GM18498 (cell line): ENCODE measurements around the gene ESPN.
"Not testable (repeated sequence)": the region's sequence is repeated elsewhere in the genome, so short reads cannot be mapped to it uniquely, and the experiment has no call there.

Experiments used
- ATAC-seq: cut with Tn5 transposase; IDR thresholded peaks from one replicate; pipeline ENCODE4 v1.9.1; 2021; ENCODE audit warnings: mild to moderate bottlenecking, moderate library complexity; ENCODE audit not compliant: unreplicated experiment

Gene ESPN

DNA sequence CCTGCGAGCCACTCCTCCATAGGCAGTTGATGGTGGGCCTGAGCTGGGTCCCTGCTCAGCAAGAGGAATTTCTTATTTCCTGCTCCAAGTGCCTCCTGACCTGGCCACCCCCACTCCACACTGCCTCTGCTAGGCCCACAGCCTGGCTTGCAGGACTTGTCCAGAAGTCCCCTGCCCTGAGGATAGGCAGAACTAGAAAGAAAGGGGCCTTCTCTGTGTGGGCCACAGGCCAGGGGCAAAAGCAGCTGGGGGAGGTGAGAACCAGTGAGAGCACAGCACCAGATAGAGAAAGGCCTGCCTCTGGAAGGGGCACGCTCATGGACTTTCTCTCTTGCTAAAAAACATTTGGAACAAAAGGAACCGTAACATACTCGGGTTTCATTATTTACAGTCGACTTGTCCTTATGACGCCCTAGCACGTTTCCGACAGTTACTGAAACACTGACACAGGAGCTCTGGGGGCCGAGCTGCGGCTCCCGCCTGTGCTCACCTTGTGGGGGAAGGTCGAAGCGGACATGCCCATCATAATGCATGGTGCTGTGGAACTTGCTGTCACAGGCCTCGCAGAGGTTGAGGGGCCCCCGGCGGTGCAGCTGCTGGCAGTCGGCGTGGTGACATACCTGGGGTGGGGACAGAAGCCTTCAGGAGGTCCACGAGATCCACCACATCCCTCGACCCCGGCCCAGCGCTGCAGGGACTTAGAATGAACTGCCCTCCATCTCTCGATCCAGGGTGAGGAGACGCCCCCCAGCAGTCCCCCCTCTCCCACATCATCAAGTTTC is 52.7 kb downstream of the ESPN start:
- ATAC-seq = no peak

DNA sequence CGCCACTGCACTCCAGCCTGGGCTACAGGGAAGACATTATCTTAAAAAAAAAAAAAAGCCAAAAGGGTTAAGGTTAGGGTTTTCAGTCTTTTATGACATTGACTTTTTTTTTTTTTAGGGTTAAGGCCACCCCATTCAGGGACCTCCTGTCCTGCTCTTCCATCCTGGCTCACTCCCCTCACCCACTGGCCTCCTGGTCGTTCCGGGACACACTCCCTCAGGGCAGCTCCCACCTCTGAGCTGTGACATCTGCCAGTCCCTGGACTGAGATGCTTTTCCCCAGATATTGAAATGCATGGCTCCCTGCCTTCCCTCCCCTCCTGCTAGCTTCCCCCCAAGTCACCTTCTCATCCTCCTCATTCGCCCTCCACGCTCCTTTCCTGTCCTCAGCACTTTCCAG is 57.2 kb downstream of the ESPN start:
- ATAC-seq = no peak

DNA sequence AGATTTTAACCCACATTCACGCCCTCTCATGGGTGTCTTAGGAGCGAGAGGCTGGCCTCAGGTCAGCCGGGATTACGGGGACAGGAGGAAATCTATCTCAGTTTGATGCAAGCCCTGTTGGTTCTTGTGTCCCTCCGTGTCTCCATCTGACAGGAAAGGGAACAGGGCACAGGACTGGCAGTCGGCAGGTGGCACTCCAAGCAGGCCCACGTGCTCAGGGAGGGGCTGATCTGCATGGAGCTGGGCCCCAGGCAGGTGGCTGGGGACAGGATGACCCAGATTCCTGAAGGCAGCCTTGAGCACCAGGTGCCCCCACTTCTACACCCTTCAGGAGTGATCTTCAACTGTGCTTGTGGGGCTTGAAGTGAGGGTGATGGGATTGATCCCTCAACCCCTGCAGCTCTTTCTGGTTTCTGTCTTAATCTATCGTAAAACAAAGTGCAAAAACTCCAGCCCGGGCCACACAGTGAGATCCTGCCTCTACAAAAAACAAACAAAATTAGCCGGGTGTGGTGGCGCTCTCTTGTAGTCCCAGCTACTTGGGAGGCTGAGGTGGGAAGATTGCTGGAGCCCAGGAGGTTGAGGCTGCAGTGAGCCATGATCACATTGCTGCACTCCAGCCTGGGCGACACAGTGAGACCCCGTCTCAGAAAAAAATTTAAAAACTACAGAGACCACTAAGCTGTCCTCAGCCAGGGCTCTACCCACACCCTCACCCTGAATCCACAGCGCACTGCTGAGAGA is 58.6 kb downstream of the ESPN start:
- ATAC-seq = no peak

DNA sequence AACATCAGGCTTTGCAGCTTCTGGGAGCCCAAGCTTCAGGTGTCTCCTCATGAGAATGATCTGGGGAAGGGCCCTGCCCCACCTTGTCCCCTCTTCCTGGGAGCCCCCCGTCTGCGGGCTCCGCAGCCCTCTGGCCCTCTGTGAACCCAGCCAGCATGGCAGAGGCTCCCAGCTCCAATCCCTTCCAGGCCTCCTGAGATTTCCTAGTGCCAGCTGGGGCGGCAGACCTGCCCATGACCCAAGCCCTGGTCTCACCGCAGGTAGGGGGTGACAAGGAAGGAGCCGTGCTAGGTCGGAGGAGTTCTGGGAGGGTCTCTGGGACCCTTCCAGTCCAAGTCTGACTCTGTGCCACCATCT is 59.2 kb downstream of the ESPN start:
- ATAC-seq = no peak

DNA sequence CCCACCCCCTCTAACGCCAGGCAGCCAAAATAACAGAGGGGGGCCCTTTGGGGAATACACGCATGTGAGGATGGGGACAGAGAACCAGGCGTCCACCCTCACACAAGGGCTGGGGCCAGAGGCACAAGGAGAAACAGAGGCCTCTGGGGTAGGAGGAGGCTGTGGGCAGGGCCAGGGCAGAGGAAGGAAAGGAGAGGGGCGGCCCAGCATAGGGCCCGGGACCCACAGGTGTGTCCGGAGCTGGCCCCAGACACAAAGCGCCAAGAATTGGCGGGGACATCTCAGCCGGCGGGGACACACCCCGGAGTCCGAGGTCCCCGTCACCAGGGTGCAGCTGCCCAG is 60.2 kb downstream of the ESPN start:
- ATAC-seq = no peak

DNA sequence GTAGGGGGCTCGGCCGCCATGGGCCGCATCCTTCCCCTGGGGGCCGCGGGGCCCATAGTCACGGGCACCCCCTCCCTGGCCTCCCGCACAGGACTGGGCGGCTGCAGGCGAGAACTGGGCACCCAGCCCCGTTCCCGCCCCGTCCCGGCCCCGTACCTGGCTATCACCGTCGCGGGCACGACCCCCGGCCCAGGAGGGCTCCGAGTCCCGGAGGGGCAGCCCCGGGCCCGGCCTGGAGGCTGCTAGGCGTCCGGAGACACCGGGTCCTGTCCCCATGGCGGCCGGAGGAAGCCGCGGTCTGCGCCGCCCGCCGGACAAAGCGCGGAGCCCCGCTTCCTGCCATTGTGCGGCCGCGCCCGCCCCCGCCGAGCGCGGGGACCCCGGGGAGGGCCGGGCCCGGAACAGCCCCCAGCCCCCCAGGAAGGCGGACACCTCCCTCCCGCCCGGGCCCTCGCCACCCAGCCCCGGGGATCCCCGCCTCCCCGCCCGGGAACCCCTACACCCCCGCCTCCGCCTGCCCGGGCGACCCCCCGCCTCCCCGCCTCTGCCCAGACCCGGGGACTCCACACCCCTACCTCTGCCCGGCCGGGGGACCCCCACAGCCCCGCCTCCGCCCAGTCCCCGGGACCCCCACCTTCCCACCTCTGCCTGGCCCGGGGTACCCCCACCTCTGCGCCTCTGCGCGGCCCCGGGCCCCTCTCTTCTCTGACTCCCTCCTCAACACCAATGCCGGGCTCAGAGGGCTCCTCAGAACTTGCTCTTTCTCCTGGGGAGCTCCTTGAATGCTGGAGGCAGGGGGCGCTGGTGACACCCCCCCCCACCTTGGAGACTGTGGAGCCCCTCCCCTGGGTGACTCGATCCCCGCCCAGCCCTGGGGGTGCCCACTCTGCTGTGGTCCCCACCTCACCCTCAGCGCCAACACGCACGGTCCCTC is 60.9 kb downstream of the ESPN start:
- ATAC-seq = no peak

DNA sequence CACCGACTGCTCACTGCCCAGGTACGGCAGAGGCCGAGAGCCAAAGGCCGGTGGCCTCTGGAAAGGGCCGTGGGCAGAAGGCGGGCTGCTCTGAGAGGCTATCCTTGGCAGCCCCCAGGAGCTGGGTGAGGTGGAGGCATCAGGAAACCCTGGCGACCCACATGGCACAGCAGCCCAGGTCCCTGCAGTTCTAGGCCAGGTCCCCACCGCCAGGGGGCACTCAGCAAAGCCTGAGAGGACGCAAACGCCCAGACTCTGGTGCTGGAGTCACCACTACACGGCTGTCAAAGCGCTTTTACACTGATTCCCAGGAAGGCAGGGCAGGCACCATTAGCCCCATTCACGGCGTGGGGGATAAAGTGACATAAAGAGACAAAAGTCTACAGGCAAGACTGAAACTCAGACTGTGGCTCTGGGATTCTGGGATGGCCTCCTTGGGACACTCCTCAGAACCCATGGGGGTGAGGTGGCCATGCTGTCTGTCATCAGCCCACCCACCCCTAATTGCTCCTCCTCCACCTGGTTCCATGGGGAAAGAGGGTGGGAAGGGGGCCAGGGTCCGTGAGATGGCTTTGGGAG is 61.9 kb downstream of the ESPN start:
- no peak for ATAC-seq

DNA sequence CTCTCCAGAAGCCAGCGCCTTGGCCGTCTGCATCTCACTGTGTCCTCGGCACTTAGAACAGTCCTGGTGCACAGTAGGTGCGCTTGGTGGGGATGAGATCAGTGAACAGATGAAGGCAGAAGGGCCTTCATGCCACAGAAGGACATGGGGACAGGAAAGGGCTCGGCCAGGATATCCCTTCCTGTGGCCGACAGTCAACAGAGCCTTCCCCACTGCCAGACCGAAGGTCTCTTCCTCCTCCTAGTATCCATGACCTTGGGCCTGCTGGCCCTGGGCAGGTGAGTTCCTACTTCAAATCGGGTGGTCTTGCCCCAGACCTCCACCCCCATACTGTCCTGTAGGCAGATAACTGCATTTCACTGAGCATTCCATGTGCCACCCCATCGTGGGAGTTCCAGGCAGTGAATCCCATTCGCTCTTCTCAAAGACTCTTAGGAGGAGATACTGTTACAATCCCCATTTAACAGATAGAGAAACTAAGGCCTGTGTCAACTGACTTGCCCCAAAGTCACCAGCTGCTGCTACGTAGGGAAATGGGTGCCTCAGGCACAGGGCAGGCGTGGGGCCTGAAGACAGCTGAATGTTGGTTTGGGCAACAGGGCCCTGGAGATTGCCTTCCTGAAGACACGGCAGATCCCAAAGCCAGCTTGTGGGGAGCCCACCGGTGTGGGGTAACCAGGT is 63.4 kb downstream of the ESPN start:
- no peak for ATAC-seq

DNA sequence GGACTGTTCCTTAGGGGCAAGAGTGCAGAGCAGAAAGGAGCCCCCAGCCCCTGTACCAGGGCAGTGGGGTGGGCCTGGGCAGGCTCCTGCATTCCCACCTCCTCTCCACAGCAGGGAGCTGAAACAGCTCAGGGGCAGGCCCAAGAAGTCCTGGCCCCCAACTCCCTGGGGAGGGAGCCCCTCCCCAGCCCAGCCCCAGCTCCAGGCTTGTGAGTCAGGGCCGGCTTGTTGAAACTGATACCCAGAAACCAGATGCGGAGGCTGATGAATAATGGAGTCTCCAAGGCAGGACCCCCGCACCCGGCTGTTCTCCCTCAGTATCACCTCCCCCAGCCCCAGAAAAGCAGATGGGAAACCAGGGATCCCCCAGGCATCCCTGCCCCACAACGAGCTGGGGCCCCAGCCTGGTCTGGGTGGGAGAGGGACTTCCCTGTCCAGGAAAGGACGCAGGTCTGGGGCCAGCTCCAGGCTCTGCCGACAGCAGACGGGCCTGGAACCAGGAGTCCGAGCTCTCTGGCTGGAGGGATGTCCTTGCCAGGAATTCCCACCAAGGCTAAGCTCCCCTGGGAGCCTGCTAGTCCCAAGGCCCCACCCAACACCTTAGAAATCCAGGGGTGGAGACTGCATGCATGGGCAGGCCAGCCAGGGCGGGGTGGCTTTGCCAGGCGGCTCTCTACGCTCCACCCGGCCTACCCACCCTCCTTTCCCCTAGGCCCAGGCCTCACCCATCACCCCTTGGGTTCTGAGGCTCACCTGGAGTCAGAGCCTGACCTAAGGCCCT is 64.2 kb downstream of the ESPN start:
- ATAC-seq = no peak

DNA sequence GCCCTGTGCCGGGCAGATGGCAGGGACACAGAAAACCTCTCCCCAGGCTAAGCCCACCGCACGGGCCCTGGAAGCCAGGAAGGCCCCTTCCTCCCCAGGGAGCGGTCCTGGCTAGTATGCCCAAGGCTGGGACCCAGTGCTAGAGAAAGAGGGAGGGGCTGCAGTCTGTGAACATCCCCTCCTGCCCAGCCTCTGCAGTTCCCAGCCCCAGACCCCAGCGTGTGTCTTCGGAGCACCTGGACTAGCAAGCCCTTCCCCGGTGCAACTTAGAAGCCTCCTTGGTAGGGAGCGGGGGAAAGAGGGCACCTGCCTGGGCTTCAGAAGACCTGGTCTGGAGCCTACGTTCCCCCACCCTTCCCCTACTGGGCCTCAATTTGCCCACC is 64.8 kb downstream of the ESPN start:
- no peak for ATAC-seq

DNA sequence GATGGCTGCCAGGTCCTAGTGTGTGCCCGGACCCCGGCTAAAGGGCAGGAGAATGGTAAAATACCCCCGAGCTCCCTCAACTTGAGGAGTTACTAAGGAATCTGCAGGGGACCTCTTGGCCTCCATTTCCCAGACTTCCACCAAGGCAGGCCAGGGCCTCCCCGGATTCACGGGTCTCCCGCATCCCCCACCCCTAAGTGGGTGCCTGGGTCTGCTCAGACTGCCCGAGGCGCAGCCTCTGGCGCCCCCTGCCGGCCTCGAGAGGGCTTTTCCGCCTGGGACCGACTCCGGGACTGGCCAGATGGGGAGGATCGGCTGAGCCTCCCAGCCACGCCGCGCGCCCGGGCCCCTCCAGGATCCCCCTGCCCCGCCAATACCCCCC is 65.2 kb downstream of the ESPN start:
- ATAC-seq = peak; percentile 58

DNA sequence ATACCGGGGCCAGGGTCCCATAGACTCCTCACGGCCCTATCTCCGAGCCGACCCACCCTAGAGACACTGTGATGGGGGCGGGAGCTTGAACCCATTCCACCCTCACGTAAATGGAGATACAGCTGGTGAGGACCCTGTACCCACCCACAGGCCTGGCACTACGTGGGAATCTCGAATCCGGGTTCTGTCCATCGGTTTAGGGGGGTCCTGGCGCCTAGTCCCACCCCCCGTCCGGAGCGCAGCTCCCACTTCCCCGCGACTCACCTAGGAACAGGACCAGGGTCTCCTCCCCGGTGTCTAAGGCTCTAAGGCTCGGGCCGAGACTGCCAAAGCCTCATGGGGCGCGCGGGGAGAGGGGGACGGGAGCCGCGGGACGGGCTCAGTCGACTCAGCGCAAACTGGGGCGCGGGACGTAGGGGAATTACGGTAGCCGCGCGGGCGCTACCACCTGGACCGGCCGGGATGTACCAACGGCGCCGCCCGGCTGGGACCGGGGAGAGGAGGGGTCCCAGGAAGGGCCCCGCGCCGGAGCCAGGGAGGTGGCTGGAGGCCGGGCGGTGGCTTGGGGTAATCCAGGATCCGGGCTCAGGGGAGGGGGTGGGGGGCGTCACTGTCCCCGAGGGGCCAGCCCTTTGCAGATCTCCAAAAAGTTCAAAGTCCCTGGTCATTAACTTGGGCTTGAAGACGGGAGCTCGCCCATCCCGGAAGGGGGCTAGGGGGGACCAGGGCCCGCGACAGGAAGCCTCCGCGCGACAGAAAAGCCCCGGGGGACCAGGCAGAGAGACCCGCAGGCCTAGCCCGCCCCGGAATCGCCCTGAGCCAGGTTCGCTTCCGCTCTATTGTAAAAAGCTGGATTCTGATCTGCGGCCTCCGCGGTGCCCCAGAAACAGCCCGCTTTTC is 65.9 kb downstream of the ESPN start:
- ATAC-seq = peak; percentile 62

DNA sequence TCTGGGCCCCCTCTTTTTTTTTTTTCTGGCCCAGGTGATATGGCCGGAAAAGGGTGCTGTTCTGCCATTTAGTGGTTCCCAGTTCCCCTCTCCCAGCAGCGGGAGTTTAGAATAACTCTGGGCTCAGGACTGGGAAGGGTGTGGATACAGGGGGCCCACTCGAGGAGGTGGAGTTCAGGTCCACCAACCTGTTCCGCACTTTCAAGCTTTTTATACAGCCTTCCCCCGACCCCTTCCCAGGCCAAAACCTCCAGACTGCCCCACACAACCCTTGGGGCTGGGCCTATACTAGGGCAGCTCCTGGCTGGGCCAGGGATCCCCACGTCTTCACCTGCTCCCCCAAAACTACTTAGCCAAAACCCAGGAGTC is 66.5 kb downstream of the ESPN start:
- ATAC-seq = no peak

DNA sequence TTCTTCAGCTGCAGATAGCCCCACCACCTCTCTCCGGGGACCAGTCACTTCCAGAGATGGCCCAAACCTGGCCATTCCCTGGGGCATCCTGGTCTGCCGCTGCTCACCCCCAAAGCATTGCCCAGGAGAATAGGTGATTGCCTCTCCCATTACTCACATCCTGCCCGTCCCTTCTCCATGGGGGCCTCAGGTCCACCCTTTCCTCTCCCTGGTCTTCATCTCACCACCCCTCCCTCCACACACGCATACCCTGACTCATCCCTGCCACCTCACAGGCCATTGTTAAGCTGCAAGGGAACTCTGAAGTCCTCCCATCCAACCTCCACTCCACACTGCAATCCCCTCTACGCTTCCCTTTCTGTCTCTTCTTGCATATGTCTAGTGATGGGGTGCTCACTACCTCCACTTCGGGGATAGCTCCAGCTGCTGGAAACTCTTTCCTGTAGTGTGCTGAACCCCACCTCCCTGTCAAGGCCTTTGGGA is 66.9 kb downstream of the ESPN start, which contains the start of gene PLEKHG5:
Gene PLEKHG5, minus strand, starts transcription at position 188 of the 483 bp plus-strand sequence. CDS start 14,096 bp downstream, outside the sequence.
- ATAC-seq = no peak

DNA sequence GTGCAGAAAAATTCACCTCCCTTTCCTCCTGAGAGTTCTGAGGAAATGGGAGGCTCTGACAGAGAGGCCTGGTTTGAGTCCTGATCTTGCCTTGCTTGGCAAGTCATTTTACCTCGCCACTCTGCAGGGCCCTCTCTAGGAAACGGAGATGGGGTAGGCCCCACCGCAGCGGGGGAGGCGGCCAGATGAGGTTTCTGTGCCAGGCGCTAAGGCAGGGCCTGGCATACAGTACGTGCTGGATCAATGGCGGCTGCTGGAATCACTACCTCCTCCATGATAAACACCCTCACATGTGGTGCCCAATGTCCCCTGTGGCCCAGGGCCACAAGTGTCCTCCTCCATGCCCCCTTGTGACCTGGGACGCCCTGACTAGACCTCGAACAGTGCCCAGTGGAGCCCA is 67.4 kb downstream of the ESPN start:
- ATAC-seq = no peak

DNA sequence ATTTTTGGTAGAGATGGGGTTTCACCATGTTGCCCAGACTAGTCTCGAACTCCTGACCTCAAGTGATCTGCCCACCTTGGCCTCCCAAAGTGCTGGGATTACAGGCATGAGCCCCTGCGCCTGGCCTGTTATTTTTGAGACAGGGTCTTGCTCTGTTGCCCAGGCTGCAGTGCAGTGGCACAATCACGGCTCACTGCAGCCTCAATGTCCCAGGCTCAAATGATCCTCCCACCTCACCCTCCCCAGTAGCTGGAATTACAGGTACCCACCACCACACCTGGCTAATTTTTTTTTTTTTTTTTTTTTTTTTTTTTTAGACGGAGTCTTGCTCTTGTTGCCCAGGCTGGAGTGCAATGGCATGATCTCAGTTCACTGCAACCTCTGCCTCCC is 69.3 kb downstream of the ESPN start:
- ATAC-seq = not testable (repeated sequence)

DNA sequence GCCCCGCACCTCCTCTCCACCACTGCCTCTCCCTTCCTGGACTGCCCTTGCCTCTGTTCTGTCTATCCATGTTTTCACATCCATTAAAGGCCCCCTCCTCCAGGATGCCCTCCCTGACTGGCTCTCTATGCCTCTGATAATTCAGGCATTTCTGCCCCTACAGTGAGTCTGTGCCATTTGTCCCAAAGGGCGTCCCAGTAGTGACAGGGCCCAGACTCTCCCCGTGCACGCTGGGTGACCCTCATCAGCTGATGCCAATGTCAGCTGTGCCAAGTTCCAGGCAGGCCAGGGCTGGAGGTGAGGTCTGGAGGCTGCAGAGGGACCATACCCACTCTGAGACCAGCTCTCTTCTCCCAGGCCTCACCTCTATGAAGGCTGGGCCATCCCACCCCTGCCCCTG is 70.1 kb downstream of the ESPN start:
- ATAC-seq = no peak

DNA sequence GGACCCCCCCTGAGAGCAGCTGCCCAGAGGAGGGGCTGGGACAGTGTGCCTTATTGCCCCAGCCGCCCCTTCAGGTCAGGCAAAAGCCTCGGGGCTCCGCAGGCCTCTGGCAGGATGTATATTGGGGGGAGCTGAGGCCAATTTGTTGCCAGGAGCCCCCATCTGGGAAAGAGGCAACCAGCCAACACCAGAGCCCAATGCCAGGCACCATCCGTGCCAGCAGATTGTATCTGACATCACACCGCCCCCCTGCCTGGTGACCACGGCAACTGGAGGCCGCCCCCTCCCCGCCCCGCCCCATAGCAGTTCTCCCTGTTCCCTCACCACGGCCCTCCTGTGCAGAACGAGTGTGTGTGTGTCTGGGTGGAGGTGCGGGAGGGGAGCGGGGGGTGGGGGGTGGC is 70.5 kb downstream of the ESPN start:
- no peak for ATAC-seq
